ENCODE results near the gene OR2V2.
"Not testable (repeated sequence)": the region's sequence is repeated elsewhere in the genome, so short reads cannot be mapped to it uniquely, and the experiment has no call there.

The OR2V2 gene

GRCh38 chr5:181146927-181147636 lies at the start of gene OR2V2:
Gene OR2V2, plus strand, starts transcription at chr5:181147586. Its CDS starts 7,357 bp downstream, at chr5:181154943.
- DNase-seq (ENCODE audit: low spot score), result not testable (repeated sequence)

GRCh38 chr5:181097759-181098491 lies 49.5 kb upstream of the OR2V2 start:
- DNase-seq (ENCODE audit: low spot score), result not testable (repeated sequence)

- no peak for DNase-seq (ENCODE audit: low spot score)
Measured at GRCh38 chr5:181098762-181099601, 48.4 kb upstream of the OR2V2 start.

GRCh38 chr5:181099602-181100086 lies 47.7 kb upstream of the OR2V2 start:
- DNase-seq (ENCODE audit: low spot score), result no peak

GRCh38 chr5:181100121-181100875 lies 47.1 kb upstream of the OR2V2 start:
- DNase-seq (ENCODE audit: low spot score), result no peak

- not testable (repeated sequence) for DNase-seq (ENCODE audit: low spot score)
Measured at GRCh38 chr5:181101030-181101641, 46.2 kb upstream of the OR2V2 start.

GRCh38 chr5:181101930-181102674 lies 45.3 kb upstream of the OR2V2 start:
- DNase-seq (ENCODE audit: low spot score), result not testable (repeated sequence)

GRCh38 chr5:181104259-181104568 lies 43.2 kb upstream of the OR2V2 start:
- not testable (repeated sequence) for DNase-seq (ENCODE audit: low spot score)

GRCh38 chr5:181104606-181105390 lies 42.6 kb upstream of the OR2V2 start:
- not testable (repeated sequence) for DNase-seq (ENCODE audit: low spot score)

- no peak for DNase-seq (ENCODE audit: low spot score)
Measured at GRCh38 chr5:181105391-181106025, 41.9 kb upstream of the OR2V2 start.

GRCh38 chr5:181107699-181108098 lies 39.7 kb upstream of the OR2V2 start:
- DNase-seq (ENCODE audit: low spot score), result no peak

- no peak for DNase-seq (ENCODE audit: low spot score)
Measured at GRCh38 chr5:181108578-181109165, 38.7 kb upstream of the OR2V2 start.

GRCh38 chr5:181109489-181110013 lies 37.8 kb upstream of the OR2V2 start:
- peak; percentile 3 for DNase-seq (ENCODE audit: low spot score)

- no peak for DNase-seq (ENCODE audit: low spot score)
Measured at GRCh38 chr5:181111010-181111409, 36.4 kb upstream of the OR2V2 start.

- no peak for DNase-seq (ENCODE audit: low spot score)
Measured at GRCh38 chr5:181112476-181112875, 34.9 kb upstream of the OR2V2 start.

- DNase-seq (ENCODE audit: low spot score), result not testable (repeated sequence)
Measured at GRCh38 chr5:181113572-181113971, 33.8 kb upstream of the OR2V2 start.

- peak; percentile 34 for DNase-seq (ENCODE audit: low spot score)
Measured at GRCh38 chr5:181114284-181114843, 33.0 kb upstream of the OR2V2 start.

Data from AG20443 (cell line).